Kidney (tissue), 14 donors: ENCODE data around the gene KCNA5. TPM values are rescaled to one million over a fixed set of nuclear protein-coding genes. Genes with fewer than 3 reads are reported as not detected.

Experiments
- DNase-seq, 5 donors: peaks; one replicate each; pipeline ENCODE4 v3.0.0-alpha.2; 2013 to 2020
- FAIRE-seq: peaks from 2 replicates; lab custom pipeline; 2012; peaks lifted over from hg19 to GRCh38; lab: Jason Lieb, UNC
- H3K27ac ChIP-seq, 2 donors: one replicate each; pipeline ENCODE4 v1.7.0; 2013; ENCODE audit warnings: low read depth in 2 of 2, low read length in 2 of 2, inconsistent platforms in 1 of 2
- H3K27me3 ChIP-seq: one replicate; pipeline ENCODE4 v1.7.1; 2013; ENCODE audit warnings: low read length, inconsistent platforms; ENCODE audit not compliant: control insufficient read depth, insufficient read depth
- H3K36me3 ChIP-seq, 3 donors: one replicate each; pipeline versions ENCODE4 v1.7.0 to v1.7.1; 2013; ENCODE audit warnings: low read length in 3 of 3, control low read depth in 1 of 3, inconsistent platforms in 1 of 3; ENCODE audit not compliant: insufficient read depth in 3 of 3, control insufficient read depth in 2 of 3
- H3K4me1 ChIP-seq, 3 donors: one replicate each; pipeline versions ENCODE4 v1.7.0 to v1.7.1; 2013; ENCODE audit warnings: low read length in 3 of 3, inconsistent platforms in 1 of 3, low read depth in 1 of 3; ENCODE audit not compliant: control insufficient read depth in 2 of 3, insufficient read depth in 2 of 3
- H3K4me3 ChIP-seq, 3 donors: one replicate each; pipeline versions ENCODE4 v1.7.0 to v1.8.1; 2013; ENCODE audit warnings: low read length in 3 of 3, control low read depth in 1 of 3, inconsistent platforms in 1 of 3
- H3K9ac ChIP-seq, 3 donors: one replicate each; pipeline versions ENCODE4 v1.7.0 to v1.7.1; 2013; ENCODE audit warnings: low read length in 3 of 3, control low read depth in 1 of 3, inconsistent platforms in 1 of 3
- H3K9me3 ChIP-seq, 3 donors: one replicate each; pipeline versions ENCODE4 v1.7.0 to v1.7.1; 2013; ENCODE audit warnings: low read length in 3 of 3, control low read depth in 1 of 3, inconsistent platforms in 1 of 3; ENCODE audit not compliant: control insufficient read depth in 2 of 3, insufficient read depth in 1 of 3
- intact Hi-C: fragments of 100-400 bp; cut with DNase I; formaldehyde crosslinking; loops from one replicate; pipeline ENCODE4 v1.11.1; 2022
- polyA plus RNA-seq: library from polyadenylated mRNA; stranded (reverse); fragments of 350-450 nt; fragmentation: Illumina TruSeq; extraction: RNeasy Lipid Tissue Mini Kit (QIAGEN cat#74804); gene quantifications from one replicate; pipeline ENCODE4 v1.2.3, GENCODE V29; 2014; ENCODE audit warnings: low read depth, low replicate concordance; ENCODE audit not compliant: insufficient read depth
- total RNA-seq: library from RNA; stranded (reverse); fragmentation: NEBNext Ultra II Directional; extraction: Animal tissue kit (Norgen Biotek cat#: 25700); gene quantifications from one replicate; pipeline ENCODE4 v1.2.1, GENCODE V29; 2021
- TF ChIP-seq, protein P1 (sequence below): IDR thresholded peaks from 3 replicates; pipeline ENCODE4 v1.5.1; 2012; ENCODE audit warnings: mild to moderate bottlenecking, moderate library complexity, borderline replicate concordance; ENCODE audit not compliant: insufficient read depth; ENCODE audit errors: extremely low read depth
- donor health status: control.
- donor health status: control.
- donor health status: control.
- donor health status: control.
- donor health status: control.
- donor health status: DM: yes; HTN: yes; CAD: no.
- donor health status: Normal renal cell carcinoma (clear cell type).

The KCNA5 gene
- total and polyA plus RNA-seq, 2 donors from 2014 or later = 1.8 to 2.9 TPM

DNA sequence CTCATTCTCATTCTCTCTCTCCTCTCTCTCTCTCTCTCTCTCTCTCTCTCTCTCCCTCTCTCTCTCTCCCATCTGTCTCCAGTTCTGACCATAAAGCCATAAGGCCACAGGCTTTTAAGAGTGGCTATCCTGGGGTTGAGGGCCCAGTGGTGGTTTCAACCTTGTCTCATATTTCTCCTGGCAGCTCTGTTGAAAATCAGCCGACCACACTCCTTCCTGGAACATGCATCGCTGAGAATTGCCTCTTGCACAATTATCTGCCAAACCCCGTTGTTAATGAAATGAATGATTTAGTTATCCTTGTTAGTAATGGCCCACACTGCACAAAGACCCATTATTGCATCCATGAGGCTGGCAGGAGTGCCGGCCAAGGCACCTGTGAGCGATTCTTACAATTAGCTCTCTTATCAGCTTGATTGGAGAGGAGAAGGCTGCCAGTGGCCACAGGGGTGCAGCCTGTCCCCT lies 30.4 kb upstream of the KCNA5 start:
- TF ChIP-seq, protein P1, sequence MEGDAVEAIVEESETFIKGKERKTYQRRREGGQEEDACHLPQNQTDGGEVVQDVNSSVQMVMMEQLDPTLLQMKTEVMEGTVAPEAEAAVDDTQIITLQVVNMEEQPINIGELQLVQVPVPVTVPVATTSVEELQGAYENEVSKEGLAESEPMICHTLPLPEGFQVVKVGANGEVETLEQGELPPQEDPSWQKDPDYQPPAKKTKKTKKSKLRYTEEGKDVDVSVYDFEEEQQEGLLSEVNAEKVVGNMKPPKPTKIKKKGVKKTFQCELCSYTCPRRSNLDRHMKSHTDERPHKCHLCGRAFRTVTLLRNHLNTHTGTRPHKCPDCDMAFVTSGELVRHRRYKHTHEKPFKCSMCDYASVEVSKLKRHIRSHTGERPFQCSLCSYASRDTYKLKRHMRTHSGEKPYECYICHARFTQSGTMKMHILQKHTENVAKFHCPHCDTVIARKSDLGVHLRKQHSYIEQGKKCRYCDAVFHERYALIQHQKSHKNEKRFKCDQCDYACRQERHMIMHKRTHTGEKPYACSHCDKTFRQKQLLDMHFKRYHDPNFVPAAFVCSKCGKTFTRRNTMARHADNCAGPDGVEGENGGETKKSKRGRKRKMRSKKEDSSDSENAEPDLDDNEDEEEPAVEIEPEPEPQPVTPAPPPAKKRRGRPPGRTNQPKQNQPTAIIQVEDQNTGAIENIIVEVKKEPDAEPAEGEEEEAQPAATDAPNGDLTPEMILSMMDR = no peak
- FAIRE-seq = no peak
- intact Hi-C loops = no loop called here

DNA sequence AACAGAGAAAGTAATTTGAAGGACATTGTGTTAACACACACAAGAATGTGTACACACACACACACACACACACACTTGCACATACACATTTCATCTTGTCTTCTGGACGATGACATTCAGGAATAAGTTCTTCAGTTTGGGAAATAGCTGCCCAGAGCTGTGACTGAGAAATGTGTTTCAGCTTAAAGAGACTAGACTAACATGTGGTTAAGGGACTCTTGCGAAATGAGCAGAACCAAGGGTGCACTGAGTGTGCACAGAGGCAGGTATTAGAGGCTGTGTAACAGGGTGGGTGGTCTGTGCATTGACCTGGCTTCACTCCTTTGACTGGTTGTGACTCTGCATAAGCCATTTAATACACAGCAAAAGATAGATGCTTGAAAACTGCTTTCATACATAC lies 29.4 kb upstream of the KCNA5 start:
- Histone ChIP-seq H3K4me1 (no peaks in the 10 kb centered on the region), H3K9me3 (no peaks in the 10 kb centered on the region), H3K4me3 (no peak overlapping the region), H3K27me3 (no peaks in the 10 kb centered on the region), H3K9ac (no peak overlapping the region), H3K36me3 (no peaks in the 10 kb centered on the region), H3K27ac (no peak overlapping the region)
- FAIRE-seq (no peak), DNase-seq (no peak)
- intact Hi-C loops = no loop called here
- TF ChIP-seq, protein P1 = no peak

More for the DNA sequence above, 30.4 kb upstream of the KCNA5 start:
- no peaks in the 10 kb centered on the region for H3K9me3 ChIP-seq
- no peaks in the 10 kb centered on the region for H3K27me3 ChIP-seq
- no peak overlapping the region for H3K4me3 ChIP-seq
- H3K4me1 ChIP-seq = no peaks in the 10 kb centered on the region
- no peaks in the 10 kb centered on the region for H3K36me3 ChIP-seq
- no peak overlapping the region for H3K27ac ChIP-seq
- H3K9ac ChIP-seq = no peak overlapping the region
- DNase-seq = no peak

DNA sequence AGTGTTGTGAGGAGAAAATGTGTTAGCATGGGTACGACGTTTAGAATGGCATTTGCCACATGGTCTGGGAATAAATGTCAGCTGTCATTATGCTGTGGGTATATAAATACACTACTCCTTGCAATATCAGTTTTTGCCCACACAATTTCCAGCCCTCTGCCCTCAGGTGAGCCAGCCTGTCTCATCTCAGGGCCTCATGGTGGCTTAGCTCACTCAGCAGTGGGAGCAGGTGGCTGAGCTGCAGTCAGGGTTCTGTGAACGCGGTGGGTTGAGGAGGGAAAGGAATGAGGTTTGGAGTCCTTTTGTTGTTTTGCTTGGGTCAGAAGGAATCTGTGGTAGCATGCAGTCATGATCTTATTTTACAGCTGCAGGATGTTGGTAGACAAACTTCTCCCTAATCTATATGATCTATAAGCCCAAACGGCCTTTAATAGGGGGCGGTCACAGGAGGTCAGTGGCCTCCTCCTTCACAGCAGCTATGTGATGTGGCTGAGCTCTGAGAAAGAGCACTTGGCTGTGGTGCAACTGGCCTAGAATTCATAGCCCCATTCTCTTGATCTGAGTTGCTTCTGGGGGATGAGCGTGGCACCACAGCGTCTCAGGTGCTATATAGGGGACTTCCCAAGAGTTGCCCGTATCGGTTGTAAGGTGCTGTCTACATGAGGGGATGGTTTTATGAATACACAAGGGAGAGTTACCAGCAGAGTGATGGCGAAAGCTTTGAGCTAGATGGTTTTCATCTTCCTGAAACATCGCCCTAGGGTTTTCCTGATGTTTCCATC lies 27.8 kb upstream of the KCNA5 start:
- intact Hi-C loops = no loop called here
- no peak for FAIRE-seq

More for the DNA sequence above, 27.8 kb upstream of the KCNA5 start:
- no peak overlapping the region for H3K27ac ChIP-seq
- H3K4me1 ChIP-seq = no peaks in the 10 kb centered on the region
- H3K4me3 ChIP-seq = no peak overlapping the region
- no peaks in the 10 kb centered on the region for H3K36me3 ChIP-seq
- DNase-seq = no peak
- TF ChIP-seq, protein P1 = no peak
- H3K27me3 ChIP-seq = no peaks in the 10 kb centered on the region
- H3K9me3 ChIP-seq = no peaks in the 10 kb centered on the region
- H3K9ac ChIP-seq = no peak overlapping the region
